HG03196 (cell line): Measurements from ENCODE around the gene CSTPP1.
"Not testable (repeated sequence)": the region's sequence is repeated elsewhere in the genome, so short reads cannot be mapped to it uniquely, and the experiment has no call there.

ENCODE experiments used
- ATAC-seq: cut with Tn5 transposase; IDR thresholded peaks from one replicate; pipeline ENCODE4 v1.9.1; 2021; ENCODE audit not compliant: unreplicated experiment

Gene CSTPP1

GRCh38 chr11:46987183-46987582 lies 50.6 kb downstream of the CSTPP1 start:
- no peak for ATAC-seq

- ATAC-seq, result not testable (repeated sequence)
Observed at GRCh38 chr11:46989810-46990487, 53.4 kb downstream of the CSTPP1 start.

GRCh38 chr11:46991391-46991790 lies 54.8 kb downstream of the CSTPP1 start:
- ATAC-seq, result no peak

- not testable (repeated sequence) for ATAC-seq
Observed at GRCh38 chr11:46992386-46992785, 55.8 kb downstream of the CSTPP1 start.

- ATAC-seq, result not testable (repeated sequence)
Observed at GRCh38 chr11:46997796-46998195, 61.2 kb downstream of the CSTPP1 start.

GRCh38 chr11:46999217-46999616 lies 62.7 kb downstream of the CSTPP1 start:
- ATAC-seq, result no peak

GRCh38 chr11:47000033-47000432 lies 63.5 kb downstream of the CSTPP1 start:
- no peak for ATAC-seq

GRCh38 chr11:47001781-47002181 lies 65.2 kb downstream of the CSTPP1 start:
- ATAC-seq, result no peak

- ATAC-seq, result no peak
Observed at GRCh38 chr11:47002390-47002789, 65.8 kb downstream of the CSTPP1 start.

- no peak for ATAC-seq
Observed at GRCh38 chr11:47003180-47003877, 66.8 kb downstream of the CSTPP1 start.

- no peak for ATAC-seq
Observed at GRCh38 chr11:47004595-47005033, 68.1 kb downstream of the CSTPP1 start.

GRCh38 chr11:47005441-47005840 lies 68.9 kb downstream of the CSTPP1 start:
- no peak for ATAC-seq

- ATAC-seq, result no peak
Observed at GRCh38 chr11:47007579-47007978, 71.0 kb downstream of the CSTPP1 start.

- no peak for ATAC-seq
Observed at GRCh38 chr11:47010179-47010578, 73.6 kb downstream of the CSTPP1 start.

- ATAC-seq, result no peak
Observed at GRCh38 chr11:47014097-47014496, 77.5 kb downstream of the CSTPP1 start.

GRCh38 chr11:47018637-47019036 lies 82.1 kb downstream of the CSTPP1 start:
- no peak for ATAC-seq

GRCh38 chr11:47020793-47021526 lies 84.4 kb downstream of the CSTPP1 start:
- ATAC-seq, result no peak

GRCh38 chr11:47021527-47021818 lies 84.9 kb downstream of the CSTPP1 start:
- ATAC-seq, result no peak

GRCh38 chr11:47021965-47022364 lies 85.4 kb downstream of the CSTPP1 start:
- ATAC-seq, result no peak

GRCh38 chr11:47028195-47029093 lies 91.9 kb downstream of the CSTPP1 start:
- ATAC-seq, result no peak

- ATAC-seq, result no peak
Observed at GRCh38 chr11:47033439-47033838, 96.9 kb downstream of the CSTPP1 start.
